HK-2 (cell line): ENCODE data around the gene SCRT2.

Experiments used
- DNase-seq: peaks from one replicate; pipeline ENCODE4 v3.0.0-alpha.2; 2018; ENCODE audit not compliant: unreplicated experiment

The SCRT2 gene

GRCh38 chr20:634148-634925 is 41.3 kb downstream of the SCRT2 start:
- DNase-seq: no peak

- no peak for DNase-seq
Measured at GRCh38 chr20:631101-631500, 44.5 kb downstream of the SCRT2 start.

GRCh38 chr20:626579-626978 is 49.0 kb downstream of the SCRT2 start:
- no peak for DNase-seq

GRCh38 chr20:625360-625932 is 50.2 kb downstream of the SCRT2 start:
- no peak for DNase-seq

GRCh38 chr20:623704-624103 is 51.9 kb downstream of the SCRT2 start:
- DNase-seq: no peak

- no peak for DNase-seq
Measured at GRCh38 chr20:623021-623420, 52.6 kb downstream of the SCRT2 start.

GRCh38 chr20:622161-622560 is 53.4 kb downstream of the SCRT2 start:
- no peak for DNase-seq

GRCh38 chr20:621125-621756 is 54.4 kb downstream of the SCRT2 start:
- peak; percentile 27 for DNase-seq

GRCh38 chr20:620246-620645 is 55.4 kb downstream of the SCRT2 start:
- no peak for DNase-seq

GRCh38 chr20:618980-619379 is 56.6 kb downstream of the SCRT2 start:
- no peak for DNase-seq

- DNase-seq: no peak
Measured at GRCh38 chr20:617934-618690, 57.5 kb downstream of the SCRT2 start.

- no peak for DNase-seq
Measured at GRCh38 chr20:615514-615913, 60.1 kb downstream of the SCRT2 start.

- DNase-seq: no peak
Measured at GRCh38 chr20:611843-612185, 63.8 kb downstream of the SCRT2 start.
